Smooth muscle cell (in vitro differentiated cells): ENCODE data around the gene CEND1. TPM values are rescaled to one million over a fixed set of nuclear protein-coding genes. Genes with fewer than 3 reads are reported as not detected.

ENCODE experiments used
- DNase-seq: peaks from one replicate; lab custom pipeline; 2025; ENCODE audit not compliant: unreplicated experiment; lab: John Stamatoyannopoulos, UW
- H2AFZ ChIP-seq: fragments of 200-600 bp; sonication (generic); 2 replicates; pipeline ENCODE4 v1.6.0; 2016; ENCODE audit warnings: antibody characterized with exemption, low read depth, mild to moderate bottlenecking
- H3F3A ChIP-seq: fragments of 200-600 bp; sonication (generic); 2 replicates; pipeline ENCODE4 v1.6.0; 2017; ENCODE audit warnings: antibody characterized with exemption, low read depth
- H3K27ac ChIP-seq: fragments of 200-600 bp; sonication (generic); 2 replicates; pipeline ENCODE4 v1.5.1; 2016; ENCODE audit warnings: low read depth, mild to moderate bottlenecking
- H3K27me3 ChIP-seq: fragments of 200-600 bp; sonication (generic); 2 replicates; pipeline ENCODE4 v1.6.1; 2016; ENCODE audit warnings: low read depth, mild to moderate bottlenecking
- H3K36me3 ChIP-seq: fragments of 200-600 bp; sonication (generic); 2 replicates; pipeline ENCODE4 v1.5.1; 2016; ENCODE audit warnings: low read depth
- H3K4me1 ChIP-seq: fragments of 200-600 bp; sonication (generic); 2 replicates; pipeline ENCODE4 v1.5.1; 2016; ENCODE audit warnings: low read depth
- H3K4me2 ChIP-seq: fragments of 200-600 bp; sonication (generic); 2 replicates; pipeline ENCODE4 v1.6.0; 2016; ENCODE audit warnings: mild to moderate bottlenecking
- H3K4me3 ChIP-seq: fragments of 200-600 bp; sonication (generic); 2 replicates; pipeline ENCODE4 v1.5.1; 2016; ENCODE audit warnings: mild to moderate bottlenecking
- H3K79me2 ChIP-seq: fragments of 200-600 bp; sonication (generic); 2 replicates; pipeline ENCODE4 v1.6.0; 2016; ENCODE audit warnings: low read depth, mild to moderate bottlenecking
- H3K9ac ChIP-seq: fragments of 200-600 bp; sonication (generic); 2 replicates; pipeline ENCODE4 v1.6.0; 2016; ENCODE audit warnings: low read depth
- H3K9me3 ChIP-seq: fragments of 200-600 bp; sonication (generic); replicated peaks from 2 replicates; pipeline ENCODE4 v1.5.1; 2016; ENCODE audit warnings: low read depth
- H4K20me1 ChIP-seq: fragments of 200-600 bp; sonication (generic); 2 replicates; pipeline ENCODE4 v1.6.0; 2016; ENCODE audit warnings: low read depth
- CTCF ChIP-seq: fragments of 200-600 bp; sonication (generic); IDR thresholded peaks from 2 replicates; pipeline ENCODE4 v1.5.1; 2017; ENCODE audit warnings: borderline replicate concordance, mild to moderate bottlenecking, antibody characterized with exemption; ENCODE audit not compliant: insufficient read depth, poor library complexity, severe bottlenecking
- WGBS: methylation state at CpG from one replicate; pipeline ENCODE4 v1.1.7; 2016; ENCODE audit warnings: low lambda C conversion rate; 5-methylcytosine and 5-hydroxymethylcytosine counted together
- polyA plus RNA-seq: library from polyadenylated mRNA; unstranded; fragments of >200 nt; fragmentation: Nextera tagmentation; extraction: Ambion mirVana; gene quantifications from 2 replicates; pipeline ENCODE4 v1.2.1, GENCODE V29; 2016
- total RNA-seq: library from RNA; depleted of rRNA; stranded (reverse); fragments of >200 nt; gene quantifications from 2 replicates; pipeline ENCODE4 v1.2.3, GENCODE V29; 2014

Gene CEND1
- total and polyA plus RNA-seq, 2 experiments from 2014 or later, result 0.13 TPM; not detected in 1

- Histone ChIP-seq H3K4me1 (peaks cover 18% of the 10 kb centered on the region), H3K27ac (no peak overlapping the region), H3K4me2 (no peak overlapping the region), H3F3A (peaks cover 4% of the 10 kb centered on the region), H2AFZ (no peak overlapping the region), H4K20me1 (peaks cover 9% of the 10 kb centered on the region), H3K9ac (no peak overlapping the region), H3K4me3 (no peak overlapping the region), H3K79me2 (no peaks in the 10 kb centered on the region), H3K36me3 (no peaks in the 10 kb centered on the region), H3K9me3 (no peaks in the 10 kb centered on the region), H3K27me3 (no peaks in the 10 kb centered on the region)
- no peak for DNase-seq
- WGBS, result 98% methylated on average over 20 of the region's 20 CpGs
- no peak for TF ChIP-seq CTCF
These were observed 11.3 kb upstream of the CEND1 start for GRCh38 chr11:801097-801780.

- H3K79me2 ChIP-seq, result no peaks in the 10 kb centered on the region
- 97% methylated on average over 25 of the region's 30 CpGs for WGBS
- no peak overlapping the region for H3K27ac ChIP-seq
- H2AFZ ChIP-seq, result no peak overlapping the region
- peaks cover 4% of the 10 kb centered on the region for H3F3A ChIP-seq
- H4K20me1 ChIP-seq, result peaks cover 14% of the 10 kb centered on the region
- TF ChIP-seq CTCF, result no peak
- no peak overlapping the region for H3K4me2 ChIP-seq
- no peaks in the 10 kb centered on the region for H3K27me3 ChIP-seq
- no peaks in the 10 kb centered on the region for H3K9me3 ChIP-seq
- no peak for DNase-seq
- peaks cover 26% of the 10 kb centered on the region for H3K4me1 ChIP-seq
- no peak overlapping the region for H3K9ac ChIP-seq
- H3K4me3 ChIP-seq, result no peak overlapping the region
- H3K36me3 ChIP-seq, result no peaks in the 10 kb centered on the region
These were observed 10.6 kb upstream of the CEND1 start for GRCh38 chr11:800473-800872.

- H3K4me2 ChIP-seq, result no peak overlapping the region
- no peak overlapping the region for H3K9ac ChIP-seq
- no peak overlapping the region for H2AFZ ChIP-seq
- peaks cover 4% of the 10 kb centered on the region for H3F3A ChIP-seq
- H3K79me2 ChIP-seq, result no peaks in the 10 kb centered on the region
- no peak for TF ChIP-seq CTCF
- H3K4me1 ChIP-seq, result peaks cover 25% of the 10 kb centered on the region
- 97% methylated on average over 27 of the region's 32 CpGs for WGBS
- DNase-seq, result no peak
- no peaks in the 10 kb centered on the region for H3K27me3 ChIP-seq
- no peaks in the 10 kb centered on the region for H3K9me3 ChIP-seq
- peaks cover 14% of the 10 kb centered on the region for H4K20me1 ChIP-seq
- no peak overlapping the region for H3K4me3 ChIP-seq
- H3K27ac ChIP-seq, result no peak overlapping the region
- H3K36me3 ChIP-seq, result no peaks in the 10 kb centered on the region
These were observed 9.9 kb upstream of the CEND1 start for GRCh38 chr11:799641-800316.
